Measurements from ENCODE around the gene GFPT2. TPM values are rescaled to one million over a fixed set of nuclear protein-coding genes. Genes with fewer than 3 reads are reported as not detected.
A peak's percentile ranks its signal among the peaks of the same experiment; 100 is the strongest.

The GFPT2 gene
- total RNA-seq, 1 experiment from 2014 or later: 1.9 TPM

- no peak for DNase-seq (ENCODE audit: low read depth)
These were observed 2.2 kb downstream of the GFPT2 start for GRCh38 chr5:180350711-180351465.

GRCh38 chr5:180350296-180350695 is 2.8 kb downstream of the GFPT2 start:
- DNase-seq (ENCODE audit: low read depth): no peak

- no peak for DNase-seq (ENCODE audit: low read depth)
These were observed 3.7 kb downstream of the GFPT2 start for GRCh38 chr5:180349391-180349790.

GRCh38 chr5:180348336-180348735 is 4.8 kb downstream of the GFPT2 start:
- no peak for DNase-seq (ENCODE audit: low read depth)

GRCh38 chr5:180347702-180348101 is 5.4 kb downstream of the GFPT2 start:
- DNase-seq (ENCODE audit: low read depth): no peak

GRCh38 chr5:180346358-180346757 is 6.8 kb downstream of the GFPT2 start:
- no peak for DNase-seq (ENCODE audit: low read depth)

GRCh38 chr5:180345781-180346180 is 7.4 kb downstream of the GFPT2 start:
- no peak for DNase-seq (ENCODE audit: low read depth)

- DNase-seq (ENCODE audit: low read depth): no peak
These were observed 8.0 kb downstream of the GFPT2 start for GRCh38 chr5:180345186-180345585.

GRCh38 chr5:180344696-180344999 is 8.5 kb downstream of the GFPT2 start:
- no peak for DNase-seq (ENCODE audit: low read depth)

- peak; percentile 20 for DNase-seq (ENCODE audit: low read depth)
These were observed 9.1 kb downstream of the GFPT2 start for GRCh38 chr5:180343831-180344695.

- peak; percentile 52 for DNase-seq (ENCODE audit: low read depth)
These were observed 9.9 kb downstream of the GFPT2 start for GRCh38 chr5:180343110-180343830.

- DNase-seq (ENCODE audit: low read depth): no peak
These were observed 11.5 kb downstream of the GFPT2 start for GRCh38 chr5:180341595-180341994.

GRCh38 chr5:180340856-180341255 is 12.3 kb downstream of the GFPT2 start:
- peak; percentile 46 for DNase-seq (ENCODE audit: low read depth)

GRCh38 chr5:180339583-180340183 is 13.5 kb downstream of the GFPT2 start:
- DNase-seq (ENCODE audit: low read depth): no peak

- DNase-seq (ENCODE audit: low read depth): no peak
These were observed 15.0 kb downstream of the GFPT2 start for GRCh38 chr5:180338001-180338707.

GRCh38 chr5:180336234-180337020 is 16.7 kb downstream of the GFPT2 start:
- DNase-seq (ENCODE audit: low read depth): no peak

GRCh38 chr5:180335614-180336233 is 17.4 kb downstream of the GFPT2 start:
- no peak for DNase-seq (ENCODE audit: low read depth)

- DNase-seq (ENCODE audit: low read depth): no peak
These were observed 18.2 kb downstream of the GFPT2 start for GRCh38 chr5:180334751-180335613.

GRCh38 chr5:180334176-180334575 is 19.0 kb downstream of the GFPT2 start:
- no peak for DNase-seq (ENCODE audit: low read depth)

All from M059J (cell line).